C4-2B (cell line): Measurements from ENCODE around the gene DCLK1.

ENCODE experiments used
- CTCF ChIP-seq: fragments of 450-650 bp; conservative IDR thresholded peaks from 2 replicates; pipeline ENCODE4 v1.5.1; 2017; ENCODE audit warnings: mild to moderate bottlenecking
- ZFX ChIP-seq: fragments of 450-650 bp; IDR thresholded peaks from 2 replicates; pipeline ENCODE4 v1.6.1; 2017

DNA sequence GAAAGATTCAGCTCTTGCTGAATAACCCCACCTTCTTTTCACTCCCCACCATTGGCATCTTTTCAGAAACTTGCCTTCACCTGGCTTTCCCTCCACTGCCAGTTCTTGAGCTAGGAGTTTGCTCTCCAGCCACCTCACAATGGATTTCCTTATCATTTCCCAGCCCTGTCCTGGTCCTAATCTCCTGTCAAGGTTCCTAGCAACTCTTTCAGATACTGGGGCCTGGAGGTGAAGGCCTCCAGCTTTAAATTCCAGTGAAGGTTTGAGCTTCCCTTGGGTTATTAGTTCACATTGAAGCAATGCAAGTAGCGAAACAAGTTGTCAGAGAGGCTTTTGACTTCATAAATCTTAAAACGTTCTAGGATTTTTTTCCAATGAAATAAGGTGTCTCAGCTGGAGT, 333.9 kb downstream of the DCLK1 start:
- no peak for TF ChIP-seq CTCF
- TF ChIP-seq ZFX, result no peak
